ENCODE measurements around the gene PTPRN2.
"Not testable (repeated sequence)": the region's sequence is repeated elsewhere in the genome, so short reads cannot be mapped to it uniquely, and the experiment has no call there.

The PTPRN2 gene

GRCh38 chr7:157918326-157919080 lies 669.1 kb downstream of the PTPRN2 start:
- in situ Hi-C loops (cut with MboI; ENCODE audit: low sequenced_read_pairs, unreplicated experiment) = no loop called here
- TF ChIP-seq, protein P1, sequence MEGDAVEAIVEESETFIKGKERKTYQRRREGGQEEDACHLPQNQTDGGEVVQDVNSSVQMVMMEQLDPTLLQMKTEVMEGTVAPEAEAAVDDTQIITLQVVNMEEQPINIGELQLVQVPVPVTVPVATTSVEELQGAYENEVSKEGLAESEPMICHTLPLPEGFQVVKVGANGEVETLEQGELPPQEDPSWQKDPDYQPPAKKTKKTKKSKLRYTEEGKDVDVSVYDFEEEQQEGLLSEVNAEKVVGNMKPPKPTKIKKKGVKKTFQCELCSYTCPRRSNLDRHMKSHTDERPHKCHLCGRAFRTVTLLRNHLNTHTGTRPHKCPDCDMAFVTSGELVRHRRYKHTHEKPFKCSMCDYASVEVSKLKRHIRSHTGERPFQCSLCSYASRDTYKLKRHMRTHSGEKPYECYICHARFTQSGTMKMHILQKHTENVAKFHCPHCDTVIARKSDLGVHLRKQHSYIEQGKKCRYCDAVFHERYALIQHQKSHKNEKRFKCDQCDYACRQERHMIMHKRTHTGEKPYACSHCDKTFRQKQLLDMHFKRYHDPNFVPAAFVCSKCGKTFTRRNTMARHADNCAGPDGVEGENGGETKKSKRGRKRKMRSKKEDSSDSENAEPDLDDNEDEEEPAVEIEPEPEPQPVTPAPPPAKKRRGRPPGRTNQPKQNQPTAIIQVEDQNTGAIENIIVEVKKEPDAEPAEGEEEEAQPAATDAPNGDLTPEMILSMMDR (IDR thresholded peaks at IDR 0.05; ENCODE audit: borderline replicate concordance, control extremely low read depth, extremely low read depth, insufficient read depth, missing control alignments) = no peak
- DNase-seq (ENCODE audit: low spot score) = no peak

DNA sequence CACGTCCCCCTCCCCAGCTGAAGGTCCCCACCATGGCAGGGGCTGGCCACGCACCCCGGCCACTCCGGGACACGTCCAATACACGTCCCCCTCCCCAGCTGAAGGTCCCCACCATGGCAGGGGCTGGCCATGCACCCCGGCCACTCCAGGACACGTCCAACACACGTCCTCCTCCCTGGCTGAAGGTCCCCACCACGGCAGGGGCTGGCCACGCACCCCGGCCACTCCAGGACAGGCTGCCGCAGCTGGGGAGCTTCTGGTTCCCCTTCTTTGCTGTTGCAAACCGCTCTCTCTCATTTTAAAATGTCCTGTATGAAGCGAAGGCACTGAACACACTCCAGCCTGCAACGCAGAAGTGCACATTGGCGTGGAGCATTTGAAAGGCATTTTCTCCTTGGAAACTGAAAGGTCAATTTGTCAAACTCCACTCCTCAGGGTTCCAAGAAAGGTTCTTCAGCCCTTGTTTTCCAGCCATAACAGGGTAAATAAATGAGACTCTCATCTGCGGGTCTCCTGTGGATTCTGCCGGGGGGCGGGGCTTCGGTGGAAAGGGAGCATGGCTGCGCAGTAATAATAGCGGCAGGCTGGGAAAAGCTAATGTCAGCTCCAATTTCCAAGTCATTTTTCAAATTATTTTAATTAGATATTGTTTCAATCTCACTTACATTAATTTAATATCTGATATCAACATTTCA lies 670.5 kb downstream of the PTPRN2 start:
- no peak for DNase-seq (ENCODE audit: low spot score)
- TF ChIP-seq, protein P1 (IDR thresholded peaks at IDR 0.05; ENCODE audit: borderline replicate concordance, control extremely low read depth, extremely low read depth, insufficient read depth, missing control alignments) = no peak
- in situ Hi-C loops (cut with MboI; ENCODE audit: low sequenced_read_pairs, unreplicated experiment) = no loop called here

GRCh38 chr7:157910446-157910845 lies 677.2 kb downstream of the PTPRN2 start:
- no peak for DNase-seq (ENCODE audit: low spot score)
- in situ Hi-C loops (cut with MboI; ENCODE audit: low sequenced_read_pairs, unreplicated experiment) = no loop called here
- TF ChIP-seq, protein P1 (IDR thresholded peaks at IDR 0.05; ENCODE audit: borderline replicate concordance, control extremely low read depth, extremely low read depth, insufficient read depth, missing control alignments) = no peak

GRCh38 chr7:157910045-157910444 lies 677.6 kb downstream of the PTPRN2 start:
- DNase-seq (ENCODE audit: low spot score); in situ Hi-C loops (cut with MboI; ENCODE audit: low sequenced_read_pairs, unreplicated experiment): not testable (repeated sequence)

DNA sequence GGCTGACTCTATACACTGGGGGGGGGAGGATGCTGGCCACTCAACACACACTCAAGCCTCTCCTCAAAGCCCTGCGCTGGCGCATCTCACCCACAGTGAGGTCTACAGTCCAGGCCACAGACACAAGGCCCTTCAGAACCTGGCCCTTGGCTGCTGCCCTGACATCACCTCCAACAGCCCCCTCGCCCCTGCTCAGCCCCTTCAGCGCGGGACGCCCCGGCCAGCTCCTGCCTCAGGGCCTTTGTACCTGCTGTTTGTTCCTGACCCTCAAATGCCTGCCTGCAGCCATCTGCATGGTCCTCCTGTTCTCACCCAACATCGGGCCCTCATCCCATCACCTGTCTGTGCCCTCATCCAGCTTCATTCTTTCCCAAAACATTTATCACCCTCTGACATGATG lies 678.3 kb downstream of the PTPRN2 start:
- DNase-seq (ENCODE audit: low spot score) = no peak
- TF ChIP-seq, protein P1 (IDR thresholded peaks at IDR 0.05; ENCODE audit: borderline replicate concordance, control extremely low read depth, extremely low read depth, insufficient read depth, missing control alignments) = no peak
- in situ Hi-C loops (cut with MboI; ENCODE audit: low sequenced_read_pairs, unreplicated experiment) = no loop called here

DNA sequence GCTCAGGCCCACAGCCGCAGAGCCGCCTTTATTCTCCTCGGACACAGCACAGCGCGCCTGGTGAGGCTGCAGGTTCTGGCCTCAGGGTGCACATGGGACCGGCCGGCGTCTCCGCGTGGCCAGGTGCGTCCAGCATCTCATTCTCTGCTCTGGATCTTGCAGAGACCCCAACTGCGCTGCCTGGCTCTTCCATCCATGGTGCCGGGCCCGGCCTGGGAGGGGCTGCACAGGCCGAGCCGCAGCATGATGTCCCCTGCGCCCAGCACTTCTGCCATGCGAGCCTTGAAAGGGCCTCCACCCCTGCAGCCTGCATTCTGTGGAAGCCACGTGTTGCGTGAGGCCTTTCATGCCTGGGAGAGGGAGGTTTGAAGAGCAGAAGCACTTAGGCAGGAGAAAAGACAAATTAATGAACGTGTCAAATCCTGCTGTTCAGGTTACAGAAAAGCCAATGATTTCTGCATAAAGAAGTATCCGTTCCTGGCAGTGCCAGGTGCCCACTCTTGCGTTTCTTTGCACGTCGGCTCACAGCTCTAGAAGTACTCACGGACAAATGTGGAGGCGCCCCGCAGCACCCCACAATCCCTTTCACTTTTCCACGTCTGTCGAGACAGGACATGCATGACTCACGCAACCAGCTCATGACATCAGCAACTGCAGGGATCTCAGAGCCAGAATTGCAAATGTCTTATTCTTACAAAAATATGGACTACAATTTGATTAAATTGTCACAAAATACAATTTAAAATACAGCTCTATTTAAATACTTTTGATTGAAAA lies 679.4 kb downstream of the PTPRN2 start:
- in situ Hi-C loops (cut with MboI; ENCODE audit: low sequenced_read_pairs, unreplicated experiment) = no loop called here
- TF ChIP-seq, protein P1 (IDR thresholded peaks at IDR 0.05; ENCODE audit: borderline replicate concordance, control extremely low read depth, extremely low read depth, insufficient read depth, missing control alignments) = no peak
- no peak for DNase-seq (ENCODE audit: low spot score)
